Activated effector memory CD4-positive, alpha-beta T cell treated with anti-CD3 and anti-CD28 coated beads, Interleukin-2, amount 50 U/mL, for 16 hours (primary cell): ENCODE results near the gene AMY2B.
"Not testable (repeated sequence)": the region's sequence is repeated elsewhere in the genome, so short reads cannot be mapped to it uniquely, and the experiment has no call there.

Experiments
- DNase-seq: peaks from one replicate; pipeline ENCODE4 v3.0.0-alpha.2; 2020

AMY2B gene

GRCh38 chr1:103571289-103571688 is at the start of gene AMY2B:
Gene AMY2B, plus strand, starts transcription at chr1:103571589. Its CDS starts 14 bp downstream, at chr1:103571603.
- not testable (repeated sequence) for DNase-seq

GRCh38 chr1:103523346-103523745 is 48.0 kb upstream of the AMY2B start:
- no peak for DNase-seq

GRCh38 chr1:103525114-103525606 is 46.2 kb upstream of the AMY2B start:
- DNase-seq, result no peak

GRCh38 chr1:103525607-103526507 is 45.5 kb upstream of the AMY2B start, which contains the start of gene RNPC3:
Gene RNPC3, plus strand, starts transcription at chr1:103525699. Its CDS starts 372 bp downstream, at chr1:103526071.
- peak; percentile 95 for DNase-seq

GRCh38 chr1:103527331-103527730 is 44.1 kb upstream of the AMY2B start:
- DNase-seq, result no peak

GRCh38 chr1:103529746-103530145 is 41.6 kb upstream of the AMY2B start:
- DNase-seq, result peak; percentile 85

- no peak for DNase-seq
These were observed 33.2 kb upstream of the AMY2B start for GRCh38 chr1:103538226-103538625.

GRCh38 chr1:103541431-103541830 is 30.0 kb upstream of the AMY2B start:
- no peak for DNase-seq

- DNase-seq, result no peak
These were observed 24.9 kb upstream of the AMY2B start for GRCh38 chr1:103546496-103546895.

- DNase-seq, result no peak
These were observed 23.5 kb upstream of the AMY2B start for GRCh38 chr1:103547840-103548239.

- no peak for DNase-seq
These were observed 11.0 kb upstream of the AMY2B start for GRCh38 chr1:103560427-103560826.

- not testable (repeated sequence) for DNase-seq
These were observed 10.3 kb upstream of the AMY2B start for GRCh38 chr1:103561124-103561523.

GRCh38 chr1:103561643-103562395 is 9.6 kb upstream of the AMY2B start:
- no peak for DNase-seq

- DNase-seq, result no peak
These were observed 8.3 kb upstream of the AMY2B start for GRCh38 chr1:103563056-103563455.

GRCh38 chr1:103569493-103569892 is 1.9 kb upstream of the AMY2B start:
- DNase-seq, result no peak

- DNase-seq, result no peak
These were observed 4.7 kb downstream of the AMY2B start for GRCh38 chr1:103576065-103576464.

GRCh38 chr1:103576784-103577183 is 5.4 kb downstream of the AMY2B start:
- not testable (repeated sequence) for DNase-seq

- DNase-seq, result no peak
These were observed 11.1 kb downstream of the AMY2B start for GRCh38 chr1:103582464-103582863.

GRCh38 chr1:103583887-103584286 is 12.5 kb downstream of the AMY2B start:
- no peak for DNase-seq

- no peak for DNase-seq
These were observed 13.1 kb downstream of the AMY2B start for GRCh38 chr1:103584537-103584936.

- DNase-seq, result not testable (repeated sequence)
These were observed 31.4 kb downstream of the AMY2B start for GRCh38 chr1:103602740-103603139.

- no peak for DNase-seq
These were observed 45.0 kb downstream of the AMY2B start for GRCh38 chr1:103616362-103616761.

- DNase-seq, result not testable (repeated sequence)
These were observed 45.6 kb downstream of the AMY2B start, which contains the start of gene AMY2A for GRCh38 chr1:103616994-103617477. Gene AMY2A, plus strand, starts transcription at chr1:103617427. Its CDS starts 14 bp downstream, at chr1:103617441.
